ENCODE measurements around the gene GRPEL2. TPM values are rescaled to one million over a fixed set of nuclear protein-coding genes. Genes with fewer than 3 reads are reported as not detected.

GRPEL2 gene
- total RNA-seq, 1 donor from 2014 or later = 51.1 TPM

- TF ChIP-seq CTCF (IDR thresholded peaks at IDR 0.05; ENCODE audit: unreplicated experiment) = no peak
- H3K9me3 Mint-ChIP-seq (ENCODE audit: unreplicated experiment) = no peaks in the 10 kb centered on the region
- no peak overlapping the region for H3K4me3 Mint-ChIP-seq (ENCODE audit: unreplicated experiment)
- peaks cover 12% of the 10 kb centered on the region for H3K27me3 Mint-ChIP-seq (ENCODE audit: unreplicated experiment)
- DNase-seq (ENCODE audit: low spot score) = no peak
- no peak overlapping the region for H3K27ac Mint-ChIP-seq (ENCODE audit: unreplicated experiment)
- peaks cover 4% of the 10 kb centered on the region for H3K4me1 Mint-ChIP-seq (ENCODE audit: unreplicated experiment)
- H3K36me3 Mint-ChIP-seq (ENCODE audit: low read depth, unreplicated experiment) = peaks cover 6% of the 10 kb centered on the region
Measured at GRCh38 chr5:149380466-149381121, 35.3 kb downstream of the GRPEL2 start.

GRCh38 chr5:149381261-149381985, 36.1 kb downstream of the GRPEL2 start:
- no peak overlapping the region for H3K4me3 Mint-ChIP-seq (ENCODE audit: unreplicated experiment)
- peaks cover 12% of the 10 kb centered on the region for H3K27me3 Mint-ChIP-seq (ENCODE audit: unreplicated experiment)
- no peak for TF ChIP-seq CTCF (IDR thresholded peaks at IDR 0.05; ENCODE audit: unreplicated experiment)
- H3K9me3 Mint-ChIP-seq (ENCODE audit: unreplicated experiment) = no peaks in the 10 kb centered on the region
- peaks cover 6% of the 10 kb centered on the region for H3K36me3 Mint-ChIP-seq (ENCODE audit: low read depth, unreplicated experiment)
- peaks cover 8% of the 10 kb centered on the region for H3K4me1 Mint-ChIP-seq (ENCODE audit: unreplicated experiment)
- no peak overlapping the region for H3K27ac Mint-ChIP-seq (ENCODE audit: unreplicated experiment)
- DNase-seq (ENCODE audit: low spot score) = no peak

GRCh38 chr5:149381986-149382338, 36.7 kb downstream of the GRPEL2 start:
- DNase-seq (ENCODE audit: low spot score) = peak; percentile 91
- Mint-ChIP-seq H3K27me3 (ENCODE audit: unreplicated experiment) (peaks cover 12% of the 10 kb centered on the region), H3K4me3 (ENCODE audit: unreplicated experiment) (no peak overlapping the region), H3K4me1 (ENCODE audit: unreplicated experiment) (peaks cover 8% of the 10 kb centered on the region), H3K36me3 (ENCODE audit: low read depth, unreplicated experiment) (peaks cover 6% of the 10 kb centered on the region), H3K9me3 (ENCODE audit: unreplicated experiment) (no peaks in the 10 kb centered on the region), H3K27ac (ENCODE audit: unreplicated experiment) (no peak overlapping the region)
- peak; percentile 86 for TF ChIP-seq CTCF (IDR thresholded peaks at IDR 0.05; ENCODE audit: unreplicated experiment)

GRCh38 chr5:149382517-149383220, 37.4 kb downstream of the GRPEL2 start:
- DNase-seq (ENCODE audit: low spot score) = no peak
- Mint-ChIP-seq H3K27ac (ENCODE audit: unreplicated experiment) (no peak overlapping the region), H3K36me3 (ENCODE audit: low read depth, unreplicated experiment) (no peaks in the 10 kb centered on the region), H3K27me3 (ENCODE audit: unreplicated experiment) (peaks cover 8% of the 10 kb centered on the region), H3K4me1 (ENCODE audit: unreplicated experiment) (peaks cover 8% of the 10 kb centered on the region), H3K9me3 (ENCODE audit: unreplicated experiment) (no peaks in the 10 kb centered on the region), H3K4me3 (ENCODE audit: unreplicated experiment) (no peak overlapping the region)
- no peak for TF ChIP-seq CTCF (IDR thresholded peaks at IDR 0.05; ENCODE audit: unreplicated experiment)

Data from endothelial cell (in vitro differentiated cells).